Right lobe of liver (tissue), 6 donors: ENCODE measurements around the gene NECAB2. TPM values are rescaled to one million over a fixed set of nuclear protein-coding genes. Genes with fewer than 3 reads are reported as not detected.

Experiments
- ATAC-seq, 4 donors: fragments of 200-7000 bp; cut with Tn5 transposase; one replicate each; pipeline ENCODE4 v1.9.1; 2020; ENCODE audit warnings: mild to moderate bottlenecking in 4 of 4, moderate library complexity in 4 of 4
- DNase-seq, 3 donors: peaks; one replicate each; pipeline ENCODE4 v3.0.0-alpha.2; 2020
- H3K27ac ChIP-seq, 3 donors: fragments of 200-600 bp; one replicate each; pipeline ENCODE4 v1.8.0; 2022
- H3K27me3 ChIP-seq, 2 donors: fragments of 200-600 bp; one replicate each; pipeline ENCODE4 v1.8.0; 2022
- H3K36me3 ChIP-seq, 4 donors: fragments of 200-600 bp; sonication (generic) in 1 of 4; one replicate each; pipeline versions ENCODE4 v1.5.1 to v1.8.0; 2017 to 2022; ENCODE audit warnings: control low read depth in 1 of 4
- H3K4me1 ChIP-seq, 4 donors: fragments of 200-600 bp; sonication (generic) in 1 of 4; one replicate each; pipeline versions ENCODE4 v1.5.1 to v1.8.0; 2017 to 2022; ENCODE audit warnings: control low read depth in 1 of 4
- H3K4me3 ChIP-seq, 3 donors: fragments of 200-600 bp; one replicate each; pipeline ENCODE4 v1.8.0; 2022
- H3K9me3 ChIP-seq, 4 donors: fragments of 200-600 bp; sonication (generic) in 1 of 4; one replicate each; pipeline versions ENCODE4 v1.5.1 to v1.8.0; 2017 to 2022; ENCODE audit warnings: control low read depth in 1 of 4
- CTCF ChIP-seq, 4 donors: fragments of 200-600 bp in 3 of 4; fragments of 450-650 bp in 1 of 4; IDR thresholded peaks; one replicate each; pipeline versions ENCODE4 v1.5.1 to v1.8.0; 2016 to 2022; ENCODE audit warnings: antibody characterized with exemption in 4 of 4, mild to moderate bottlenecking in 2 of 4
- POLR2A ChIP-seq: fragments of 450-650 bp; IDR thresholded peaks from one replicate; pipeline ENCODE4 v1.6.1; 2017; ENCODE audit warnings: antibody characterized with exemption, mild to moderate bottlenecking
- WGBS: methylation state at CpG from one replicate; pipeline ENCODE4 v1.1.6; 2018; ENCODE audit warnings: low coverage, low lambda C conversion rate; ENCODE audit not compliant: insufficient coverage; ENCODE audit errors: missing lambda C conversion rate; 5-methylcytosine and 5-hydroxymethylcytosine counted together
- intact Hi-C, 2 donors: fragments of 100-400 bp; cut with DNase I; formaldehyde crosslinking; loops; one replicate each; pipeline versions ENCODE4 v1.11.2 to v1.14.1; 2022
- total RNA-seq, 6 experiments: library from RNA; depleted of rRNA in 2 of 6; stranded (reverse); fragments of >200 nt in 2 of 6; fragmentation: NEBNext Ultra II Directional in 3 of 6; extraction: Animal tissue kit (Norgen Biotek cat#: 25700) in 3 of 6; gene quantifications; one replicate each; pipeline versions ENCODE4 v1.1.0 to v1.2.4, GENCODE V29; 2016 to 2023
- donor health status: DM: no; HTN: yes; CAD: no.
- donor health status: DM: no; HTN: no; CAD: no.
- donor health status: DM: no; HTN: no; CAD: no.
- donor health status: DM: no; HTN: yes; CAD: no.
- donor health status: DM: no; HTN: yes; CAD: no.

The NECAB2 gene
- total RNA-seq, 6 experiments from 2014 or later = 0.56 to 26.8 (median 7.1) TPM

- Histone ChIP-seq H3K36me3 (no peaks in the 10 kb centered on the region), H3K9me3 (no peaks in the 10 kb centered on the region), H3K27me3 (no peaks in the 10 kb centered on the region), H3K27ac (no peak overlapping the region), H3K4me1 (no peaks in the 10 kb centered on the region), H3K4me3 (no peak overlapping the region)
- no peak for TF ChIP-seq CTCF (IDR thresholded peaks at IDR 0.05)
- no peak for TF ChIP-seq POLR2A
- no peak for ATAC-seq
- WGBS = 38% methylated on average over 3 of the region's 6 CpGs
- no peak for DNase-seq
- intact Hi-C loops = no loop called here
Observed at GRCh38 chr16:84009282-84009681, 41.2 kb downstream of the NECAB2 start.

GRCh38 chr16:84013787-84014569, 45.9 kb downstream of the NECAB2 start:
- no peaks in the 10 kb centered on the region for H3K4me1 ChIP-seq
- no peak overlapping the region for H3K4me3 ChIP-seq
- H3K9me3 ChIP-seq = no peaks in the 10 kb centered on the region
- peak in 2 of 3 donors; percentile 64 to 65 for DNase-seq
- 0% methylated on average over 2 of the region's 14 CpGs for WGBS
- intact Hi-C loops = no loop called here
- TF ChIP-seq POLR2A (no peak), CTCF (IDR thresholded peaks at IDR 0.05) (no peak)
- no peaks in the 10 kb centered on the region for H3K27me3 ChIP-seq
- no peaks in the 10 kb centered on the region for H3K36me3 ChIP-seq
- H3K27ac ChIP-seq = no peak overlapping the region
- peak; percentile 73 to 91 (median 84) for ATAC-seq

GRCh38 chr16:84014570-84015327, 46.7 kb downstream of the NECAB2 start:
- ATAC-seq (no peak), DNase-seq (no peak)
- no peaks in the 10 kb centered on the region for H3K27me3 ChIP-seq
- H3K4me1 ChIP-seq = no peaks in the 10 kb centered on the region
- no peak overlapping the region for H3K27ac ChIP-seq
- no peak overlapping the region for H3K4me3 ChIP-seq
- intact Hi-C loops = no loop called here
- WGBS = 53% methylated on average over 7 of the region's 14 CpGs
- H3K9me3 ChIP-seq = no peaks in the 10 kb centered on the region
- TF ChIP-seq CTCF (IDR thresholded peaks at IDR 0.05) (no peak), POLR2A (no peak)
- H3K36me3 ChIP-seq = no peaks in the 10 kb centered on the region

DNA sequence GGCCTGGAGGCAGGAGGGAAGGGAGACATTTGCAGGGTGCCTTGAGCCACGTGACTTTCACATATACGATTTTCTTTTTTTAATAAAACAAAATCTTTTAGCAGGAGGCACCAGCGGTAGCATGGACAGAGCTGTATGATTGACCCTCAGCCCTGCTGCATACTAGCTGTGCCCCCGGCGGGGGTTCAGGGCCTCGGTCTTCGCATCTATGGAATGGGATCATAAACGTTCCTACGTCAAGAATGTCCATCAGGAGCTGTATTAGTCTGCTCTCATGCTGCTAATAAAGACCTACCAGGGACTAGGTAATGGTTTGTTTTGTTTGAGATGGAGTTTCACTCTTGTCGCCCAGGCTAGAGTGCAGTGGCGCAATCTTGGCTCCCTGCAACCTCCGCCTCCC, 47.4 kb downstream of the NECAB2 start:
- Histone ChIP-seq H3K27me3 (no peaks in the 10 kb centered on the region), H3K9me3 (no peaks in the 10 kb centered on the region), H3K4me3 (no peak overlapping the region), H3K27ac (no peak overlapping the region), H3K4me1 (no peaks in the 10 kb centered on the region), H3K36me3 (no peaks in the 10 kb centered on the region)
- no peak for TF ChIP-seq POLR2A
- TF ChIP-seq CTCF (IDR thresholded peaks at IDR 0.05) = no peak
- ATAC-seq = no peak
- no peak for DNase-seq
- intact Hi-C loops = no loop called here
- 65% methylated on average over 5 of the region's 12 CpGs for WGBS
